HG03097 (cell line): Measurements from ENCODE around the gene SPACA1.

Experiments used
- ATAC-seq: cut with Tn5 transposase; IDR thresholded peaks from one replicate; pipeline ENCODE4 v1.9.1; 2021; ENCODE audit not compliant: unreplicated experiment, low FRiP score

The SPACA1 gene

DNA sequence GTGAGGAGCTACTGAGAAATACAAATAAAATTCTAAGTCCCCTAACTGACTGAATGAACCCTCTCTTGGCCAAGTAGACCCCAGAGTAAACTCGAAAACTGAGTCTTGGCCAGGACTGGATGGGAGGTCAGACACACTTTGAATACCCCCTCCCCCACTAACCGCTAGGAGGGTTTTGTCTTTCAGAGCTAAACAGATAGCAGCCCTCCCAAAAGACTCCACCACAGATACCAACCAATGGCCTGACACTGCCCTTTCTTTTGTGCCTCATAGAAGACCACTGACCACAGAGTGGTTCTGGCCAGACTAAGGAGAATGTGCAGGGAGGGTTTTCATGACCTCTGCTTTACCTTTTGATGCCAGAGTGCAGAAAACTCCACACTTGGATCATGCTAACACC lies 42.1 kb downstream of the SPACA1 start:
- no peak for ATAC-seq

GRCh38 chr6:88105741-88106340 lies 58.2 kb downstream of the SPACA1 start:
- ATAC-seq = no peak

DNA sequence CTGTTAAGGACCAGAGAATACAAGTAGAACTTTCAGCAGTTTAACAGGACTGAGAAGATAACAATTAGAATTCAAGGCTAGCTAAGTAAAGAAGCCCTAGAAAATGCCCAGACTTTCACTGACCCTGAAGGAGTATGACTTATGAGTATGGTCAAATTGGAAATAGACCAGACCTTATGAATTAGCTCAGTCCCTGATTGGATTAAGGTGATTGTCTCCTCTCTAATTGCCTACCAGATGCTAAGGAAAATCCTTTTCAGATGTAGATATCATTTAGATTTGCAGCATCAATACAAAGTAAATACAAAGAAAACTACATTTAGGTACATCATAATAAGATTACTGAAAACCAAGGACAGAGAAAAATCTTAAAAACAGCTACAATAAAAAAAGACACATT lies 59.6 kb downstream of the SPACA1 start:
- ATAC-seq = no peak

DNA sequence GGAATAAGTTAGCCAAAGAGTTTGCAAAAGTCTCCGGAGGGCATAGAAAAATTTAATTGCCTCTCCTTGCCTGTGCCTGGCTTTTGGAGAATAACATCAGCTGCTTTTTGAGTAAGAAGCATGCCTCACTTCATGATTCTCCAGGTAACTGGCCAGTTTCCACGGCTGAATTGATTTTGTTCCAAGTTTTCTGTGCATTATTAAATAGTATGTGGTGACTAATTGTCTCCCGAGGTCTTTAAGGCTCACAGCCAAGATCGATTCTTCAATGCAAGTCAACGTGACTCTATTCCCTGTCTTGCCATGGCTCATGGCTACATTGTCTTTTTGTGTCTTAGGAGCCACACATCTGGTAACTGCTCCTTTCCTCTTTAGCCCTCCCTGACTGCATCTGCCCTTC lies 64.3 kb downstream of the SPACA1 start:
- no peak for ATAC-seq

- ATAC-seq = no peak
Observed at GRCh38 chr6:88114838-88115237, 67.2 kb downstream of the SPACA1 start.

DNA sequence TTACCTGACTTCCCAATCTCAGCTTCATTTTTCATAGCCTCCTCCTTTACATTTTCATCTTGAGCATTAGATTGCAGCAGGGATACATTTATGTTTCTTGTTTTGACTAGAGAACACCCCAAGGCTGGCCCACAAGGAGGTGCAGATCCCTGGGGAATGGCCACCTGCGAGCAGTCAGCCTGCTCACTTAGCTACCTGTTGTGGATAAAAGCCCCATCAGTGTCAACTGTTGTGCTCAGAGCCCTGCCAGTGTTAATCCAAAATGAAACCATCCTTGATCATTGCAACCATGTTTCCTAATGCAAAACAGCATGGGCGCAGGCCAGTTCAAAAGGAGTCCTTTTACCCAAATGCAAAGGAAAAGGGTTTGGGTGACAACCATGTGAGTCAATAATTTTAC lies 67.7 kb downstream of the SPACA1 start:
- ATAC-seq = no peak

GRCh38 chr6:88116276-88116675 lies 68.6 kb downstream of the SPACA1 start:
- no peak for ATAC-seq
